SK-N-SH (cell line): Measurements from ENCODE around the gene MCM9. TPM values are rescaled to one million over a fixed set of nuclear protein-coding genes. Genes with fewer than 3 reads are reported as not detected.
A peak's percentile ranks its signal among the peaks of the same experiment; 100 is the strongest.

Source experiments
- CTCF ChIA-PET: fragments of 300-600, 350-600 bp; formaldehyde crosslinking; extraction: SDS; loops from one replicate; lab custom pipeline; 2021; lab: Yijun Ruan, JAX
- POLR2A ChIA-PET: fragments of 350-600 bp; sonication (Branson Sonifier 250); formaldehyde crosslinking; extraction: SDS; loops from one replicate; lab custom pipeline; 2020; ENCODE audit warnings: antibody characterized with exemption, inconsistent platforms; lab: Yijun Ruan, JAX
- DNase-seq: peaks from one replicate; pipeline ENCODE4 v3.0.0; 2012
- H2AFZ ChIP-seq: fragments of 200-600 bp; sonication (generic); 2 replicates; pipeline ENCODE4 v1.8.1; 2016; ENCODE audit warnings: antibody characterized with exemption, mild to moderate bottlenecking, low read depth
- H3F3A ChIP-seq: fragments of 200-600 bp; sonication (generic); replicated peaks from 2 replicates; pipeline ENCODE3; 2016; ENCODE audit warnings: antibody characterized with exemption, mild to moderate bottlenecking; ENCODE audit not compliant: insufficient read depth
- H3K27ac ChIP-seq, 2 experiments: fragments of 200-500 bp in 1 of 2; fragments of 200-600 bp in 1 of 2; sonication (Bioruptor generic) in 1 of 2; sonication (generic), shearing (Covaris generic) in 1 of 2; 2 replicates each; pipeline versions ENCODE4 v1.5.1 to v1.6.1; 2014 to 2016; ENCODE audit warnings: low read depth in 2 of 2, inconsistent platforms in 1 of 2, low read length in 1 of 2, mild to moderate bottlenecking in 1 of 2, mixed read lengths in 1 of 2
- H3K27me3 ChIP-seq: fragments of 200-600 bp; sonication (generic), shearing (Covaris generic); 2 replicates; pipeline ENCODE4 v1.6.1; 2016; ENCODE audit warnings: mixed run types; ENCODE audit not compliant: insufficient read depth
- H3K36me3 ChIP-seq, 2 experiments: fragments of 200-500 bp in 1 of 2; fragments of 200-600 bp in 1 of 2; sonication (Bioruptor generic) in 1 of 2; sonication (generic) in 1 of 2; replicated peaks in 1 of 2; 2 replicates each; pipeline versions ENCODE3 to v1.5.1; 2014 to 2016; ENCODE audit warnings: low read length in 1 of 2, mild to moderate bottlenecking in 1 of 2; ENCODE audit not compliant: insufficient read depth in 2 of 2, control insufficient read depth in 1 of 2
- H3K4me1 ChIP-seq, 2 experiments: fragments of 200-500 bp in 1 of 2; fragments of 200-600 bp in 1 of 2; sonication (Bioruptor generic) in 1 of 2; sonication (generic), shearing (Covaris generic) in 1 of 2; 2 replicates each; pipeline versions ENCODE4 v1.5.1 to v1.6.1; 2014 to 2016; ENCODE audit warnings: low read depth in 1 of 2, low read length in 1 of 2, mixed run types in 1 of 2; ENCODE audit not compliant: insufficient read depth in 2 of 2, control insufficient read depth in 1 of 2
- H3K4me2 ChIP-seq: fragments of 200-600 bp; sonication (generic), shearing (Covaris generic); 2 replicates; pipeline ENCODE4 v1.6.1; 2017; ENCODE audit warnings: mixed run types
- H3K4me3 ChIP-seq, 2 experiments: fragments of 200-500 bp in 1 of 2; fragments of 200-600 bp in 1 of 2; sonication (Bioruptor generic) in 1 of 2; sonication (generic), shearing (Covaris generic) in 1 of 2; 2 replicates each; pipeline versions ENCODE4 v1.5.1 to v1.8.1; 2014 to 2016; ENCODE audit warnings: low read depth in 2 of 2, inconsistent platforms in 1 of 2, low read length in 1 of 2, mild to moderate bottlenecking in 1 of 2, mixed read lengths in 1 of 2, moderate library complexity in 1 of 2
- H3K79me2 ChIP-seq: fragments of 200-600 bp; sonication (generic); 2 replicates; pipeline ENCODE4 v1.8.1; 2017; ENCODE audit warnings: mild to moderate bottlenecking; ENCODE audit not compliant: insufficient read depth
- H3K9ac ChIP-seq: fragments of 200-600 bp; sonication (generic); 2 replicates; pipeline ENCODE4 v1.6.1; 2017; ENCODE audit warnings: mixed run types
- H3K9me2 ChIP-seq: fragments of 200-600 bp; sonication (generic); 2 replicates; pipeline ENCODE4 v1.6.1; 2017; ENCODE audit warnings: mixed run types
- H3K9me3 ChIP-seq: fragments of 200-600 bp; sonication (generic); 2 replicates; pipeline ENCODE4 v1.6.1; 2017; ENCODE audit warnings: mixed run types, mild to moderate bottlenecking, moderate library complexity
- H4K20me1 ChIP-seq: fragments of 200-600 bp; sonication (generic); 2 replicates; pipeline ENCODE4 v1.6.1; 2017; ENCODE audit warnings: mild to moderate bottlenecking, mixed run types; ENCODE audit not compliant: insufficient read depth
- CHD2 ChIP-seq: fragments of 150-350 bp; IDR thresholded peaks from 2 replicates; pipeline ENCODE4 v1.6.1; 2018; ENCODE audit warnings: low read length; ENCODE audit not compliant: partially characterized antibody
- ELF1 ChIP-seq: IDR thresholded peaks from 2 replicates; pipeline ENCODE4 v1.4.0; 2012
- EP300 ChIP-seq, 2 experiments: IDR thresholded peaks; 2 replicates each; pipeline versions ENCODE4 v1.4.0 to v1.6.1; 2012; ENCODE audit warnings: borderline replicate concordance in 1 of 2, low read depth in 1 of 2, low read length in 1 of 2
- GABPA ChIP-seq: IDR thresholded peaks from 2 replicates; pipeline ENCODE4 v1.4.0; 2012; ENCODE audit warnings: low read depth, mild to moderate bottlenecking
- MXI1 ChIP-seq: IDR thresholded peaks from 2 replicates; pipeline ENCODE4 v1.6.1; 2012; ENCODE audit warnings: mild to moderate bottlenecking, low read depth, low read length, improper control_type of control experiment
- NRF1 ChIP-seq: IDR thresholded peaks from 2 replicates; pipeline ENCODE4 v1.6.1; 2012; ENCODE audit warnings: low read depth, mild to moderate bottlenecking, low read length
- RAD21 ChIP-seq: IDR thresholded peaks from 2 replicates; pipeline ENCODE4 v1.6.1; 2012; ENCODE audit warnings: mild to moderate bottlenecking, low read length
- RXRA ChIP-seq: IDR thresholded peaks from 2 replicates; pipeline ENCODE4 v1.4.0; 2012; ENCODE audit warnings: low read depth, mild to moderate bottlenecking, borderline replicate concordance
- SMC3 ChIP-seq: IDR thresholded peaks from 2 replicates; pipeline ENCODE4 v1.6.1; 2012; ENCODE audit warnings: low read depth, low read length, improper control_type of control experiment
- TAF1 ChIP-seq: IDR thresholded peaks from 2 replicates; pipeline ENCODE4 v1.6.1; 2012; ENCODE audit warnings: low read depth, mild to moderate bottlenecking, low read length, moderate library complexity, borderline replicate concordance
- TCF12 ChIP-seq: IDR thresholded peaks from 2 replicates; pipeline ENCODE4 v1.4.0; 2012
- WGBS: methylation state at CpG from one replicate; pipeline ENCODE4 v1.1.6; 2017; ENCODE audit warnings: low lambda C conversion rate; 5-methylcytosine and 5-hydroxymethylcytosine counted together
- polyA plus RNA-seq, 3 experiments: library from polyadenylated mRNA; depleted of rRNA; stranded (reverse); fragments of >200 nt; gene quantifications; 2 replicates each; pipeline ENCODE4 v1.2.3, GENCODE V29; 2012
- TF ChIP-seq, protein P1 (sequence below): IDR thresholded peaks from 2 replicates; pipeline ENCODE4 v1.4.0; 2012; ENCODE audit warnings: low read depth, borderline replicate concordance
- TF ChIP-seq, protein P2 (sequence below): fragments of 150-350 bp; IDR thresholded peaks from 2 replicates; pipeline ENCODE4 v1.6.1; 2016; ENCODE audit warnings: mild to moderate bottlenecking, low read depth, low read length
- TF ChIP-seq, protein P3 (sequence below): IDR thresholded peaks from 2 replicates; pipeline ENCODE4; 2012
- TF ChIP-seq, protein P4 (sequence below): fragments of 200-600 bp; sonication (generic); IDR thresholded peaks from 2 replicates; pipeline ENCODE4 v1.6.1; 2017; ENCODE audit warnings: antibody characterized with exemption, mild to moderate bottlenecking, moderate library complexity
- TF ChIP-seq, protein P5 (sequence below): IDR thresholded peaks from 2 replicates; pipeline ENCODE4 v1.4.0; 2012; ENCODE audit warnings: low read depth

Gene MCM9
- polyA plus RNA-seq, 1 of the 3 experiments (the other 2 are of a cell fraction) = 1.7 TPM

DNA sequence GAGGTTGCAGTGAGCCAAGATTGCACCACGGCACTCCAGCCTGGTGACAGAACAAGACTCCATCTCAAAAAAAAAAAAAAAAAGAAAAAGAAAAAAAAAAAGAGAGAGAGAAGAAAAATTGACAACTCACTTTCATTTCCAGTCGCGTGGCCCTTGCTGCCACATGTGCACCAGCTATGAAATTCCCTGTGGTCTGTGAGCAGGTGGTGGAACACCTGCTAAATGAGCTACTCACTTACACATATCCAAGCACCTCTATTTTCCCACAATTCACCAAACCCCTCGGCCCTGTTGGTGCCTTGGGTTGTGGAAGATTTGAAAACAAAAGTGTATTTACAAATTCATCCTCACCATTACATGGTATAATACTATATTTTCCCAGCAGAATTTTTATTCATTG, 146.3 kb downstream of the MCM9 start:
- no peak for DNase-seq
- no peak overlapping the region for H2AFZ ChIP-seq
- H4K20me1 ChIP-seq = no peaks in the 10 kb centered on the region
- H3K9ac ChIP-seq = no peak overlapping the region
- POLR2A ChIA-PET = no interaction called here
- H3K79me2 ChIP-seq = no peaks in the 10 kb centered on the region
- WGBS = 75% methylated on average over 4 of the region's 4 CpGs
- H3K27me3 ChIP-seq = no peaks in the 10 kb centered on the region
- H3K36me3 ChIP-seq = no peaks in the 10 kb centered on the region
- H3K27ac ChIP-seq = no peak overlapping the region
- no peak overlapping the region for H3K4me3 ChIP-seq
- no peaks in the 10 kb centered on the region for H3K9me3 ChIP-seq
- CTCF ChIA-PET = interaction anchor here (6.4 kb wide), 1 partner anchor 12 kb away, joined by 41 read pairs; no protein-coding TSS in a partner anchor
- H3K4me2 ChIP-seq = no peak overlapping the region
- no peaks in the 10 kb centered on the region for H3F3A ChIP-seq
- TF ChIP-seq NRF1 (no peak), ELF1 (no peak), RAD21 (no peak), TAF1 (no peak), EP300 (IDR thresholded peaks at IDR 0.05; ENCODE audit: borderline replicate concordance in 1 of 2, low read depth in 1 of 2, low read length in 1 of 2) (no peak), MXI1 (no peak), GABPA (no peak), CHD2 (no peak)
- TF ChIP-seq, protein P1, sequence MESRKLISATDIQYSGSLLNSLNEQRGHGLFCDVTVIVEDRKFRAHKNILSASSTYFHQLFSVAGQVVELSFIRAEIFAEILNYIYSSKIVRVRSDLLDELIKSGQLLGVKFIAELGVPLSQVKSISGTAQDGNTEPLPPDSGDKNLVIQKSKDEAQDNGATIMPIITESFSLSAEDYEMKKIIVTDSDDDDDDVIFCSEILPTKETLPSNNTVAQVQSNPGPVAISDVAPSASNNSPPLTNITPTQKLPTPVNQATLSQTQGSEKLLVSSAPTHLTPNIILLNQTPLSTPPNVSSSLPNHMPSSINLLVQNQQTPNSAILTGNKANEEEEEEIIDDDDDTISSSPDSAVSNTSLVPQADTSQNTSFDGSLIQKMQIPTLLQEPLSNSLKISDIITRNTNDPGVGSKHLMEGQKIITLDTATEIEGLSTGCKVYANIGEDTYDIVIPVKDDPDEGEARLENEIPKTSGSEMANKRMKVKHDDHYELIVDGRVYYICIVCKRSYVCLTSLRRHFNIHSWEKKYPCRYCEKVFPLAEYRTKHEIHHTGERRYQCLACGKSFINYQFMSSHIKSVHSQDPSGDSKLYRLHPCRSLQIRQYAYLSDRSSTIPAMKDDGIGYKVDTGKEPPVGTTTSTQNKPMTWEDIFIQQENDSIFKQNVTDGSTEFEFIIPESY = no peak
- no peaks in the 10 kb centered on the region for H3K9me2 ChIP-seq
- H3K4me1 ChIP-seq = peaks cover 0 to 7% of the 10 kb centered on the region in 2 experiments; a peak in 3 of 4 replicates

DNA sequence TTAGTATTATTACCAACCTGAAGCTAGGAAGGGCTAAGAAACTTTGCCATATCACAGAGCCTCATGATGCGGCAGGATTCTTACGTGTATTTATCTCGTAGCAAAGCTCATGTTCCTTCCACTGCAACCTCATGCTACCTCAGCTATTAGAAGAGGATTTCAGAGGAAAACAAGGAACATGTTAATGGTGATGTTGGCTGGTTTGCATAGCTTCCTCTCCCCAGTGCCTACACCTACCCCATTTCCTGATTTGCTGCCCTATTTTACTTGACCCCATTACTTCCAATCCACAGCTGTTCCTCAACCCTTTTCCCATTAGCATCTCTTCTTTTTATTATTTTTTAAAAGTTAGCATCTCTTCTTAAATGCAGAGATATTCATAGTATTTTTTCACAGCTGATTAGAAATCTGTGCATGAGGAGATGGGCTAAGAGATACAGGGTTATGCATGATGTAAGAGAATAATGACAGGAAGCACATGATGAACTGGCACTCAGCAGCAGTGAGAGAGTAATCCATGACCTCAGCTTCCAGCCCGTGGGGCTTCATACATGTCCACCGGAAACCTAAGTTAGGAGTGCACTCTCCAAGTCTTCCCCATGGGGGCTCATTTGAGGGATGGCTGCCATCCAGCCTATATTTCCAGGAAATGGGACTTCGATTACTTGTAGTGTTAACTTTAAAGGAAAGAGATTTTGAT, 147.1 kb downstream of the MCM9 start:
- TF ChIP-seq TAF1 (no peak), SMC3 (no peak), ELF1 (no peak), RXRA (no peak), TCF12 (no peak)
- TF ChIP-seq, protein P2, sequence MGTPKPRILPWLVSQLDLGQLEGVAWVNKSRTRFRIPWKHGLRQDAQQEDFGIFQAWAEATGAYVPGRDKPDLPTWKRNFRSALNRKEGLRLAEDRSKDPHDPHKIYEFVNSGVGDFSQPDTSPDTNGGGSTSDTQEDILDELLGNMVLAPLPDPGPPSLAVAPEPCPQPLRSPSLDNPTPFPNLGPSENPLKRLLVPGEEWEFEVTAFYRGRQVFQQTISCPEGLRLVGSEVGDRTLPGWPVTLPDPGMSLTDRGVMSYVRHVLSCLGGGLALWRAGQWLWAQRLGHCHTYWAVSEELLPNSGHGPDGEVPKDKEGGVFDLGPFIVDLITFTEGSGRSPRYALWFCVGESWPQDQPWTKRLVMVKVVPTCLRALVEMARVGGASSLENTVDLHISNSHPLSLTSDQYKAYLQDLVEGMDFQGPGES = no peak
- TF ChIP-seq, protein P3, sequence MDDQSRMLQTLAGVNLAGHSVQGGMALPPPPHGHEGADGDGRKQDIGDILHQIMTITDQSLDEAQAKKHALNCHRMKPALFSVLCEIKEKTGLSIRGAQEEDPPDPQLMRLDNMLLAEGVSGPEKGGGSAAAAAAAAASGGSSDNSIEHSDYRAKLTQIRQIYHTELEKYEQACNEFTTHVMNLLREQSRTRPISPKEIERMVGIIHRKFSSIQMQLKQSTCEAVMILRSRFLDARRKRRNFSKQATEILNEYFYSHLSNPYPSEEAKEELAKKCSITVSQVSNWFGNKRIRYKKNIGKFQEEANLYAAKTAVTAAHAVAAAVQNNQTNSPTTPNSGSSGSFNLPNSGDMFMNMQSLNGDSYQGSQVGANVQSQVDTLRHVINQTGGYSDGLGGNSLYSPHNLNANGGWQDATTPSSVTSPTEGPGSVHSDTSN = no peak
- TF ChIP-seq, protein P1 = no peak
- TF ChIP-seq, protein P4, sequence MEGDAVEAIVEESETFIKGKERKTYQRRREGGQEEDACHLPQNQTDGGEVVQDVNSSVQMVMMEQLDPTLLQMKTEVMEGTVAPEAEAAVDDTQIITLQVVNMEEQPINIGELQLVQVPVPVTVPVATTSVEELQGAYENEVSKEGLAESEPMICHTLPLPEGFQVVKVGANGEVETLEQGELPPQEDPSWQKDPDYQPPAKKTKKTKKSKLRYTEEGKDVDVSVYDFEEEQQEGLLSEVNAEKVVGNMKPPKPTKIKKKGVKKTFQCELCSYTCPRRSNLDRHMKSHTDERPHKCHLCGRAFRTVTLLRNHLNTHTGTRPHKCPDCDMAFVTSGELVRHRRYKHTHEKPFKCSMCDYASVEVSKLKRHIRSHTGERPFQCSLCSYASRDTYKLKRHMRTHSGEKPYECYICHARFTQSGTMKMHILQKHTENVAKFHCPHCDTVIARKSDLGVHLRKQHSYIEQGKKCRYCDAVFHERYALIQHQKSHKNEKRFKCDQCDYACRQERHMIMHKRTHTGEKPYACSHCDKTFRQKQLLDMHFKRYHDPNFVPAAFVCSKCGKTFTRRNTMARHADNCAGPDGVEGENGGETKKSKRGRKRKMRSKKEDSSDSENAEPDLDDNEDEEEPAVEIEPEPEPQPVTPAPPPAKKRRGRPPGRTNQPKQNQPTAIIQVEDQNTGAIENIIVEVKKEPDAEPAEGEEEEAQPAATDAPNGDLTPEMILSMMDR = no peak
- TF ChIP-seq, protein P5, sequence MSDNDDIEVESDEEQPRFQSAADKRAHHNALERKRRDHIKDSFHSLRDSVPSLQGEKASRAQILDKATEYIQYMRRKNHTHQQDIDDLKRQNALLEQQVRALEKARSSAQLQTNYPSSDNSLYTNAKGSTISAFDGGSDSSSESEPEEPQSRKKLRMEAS = no peak

More for the DNA sequence above, 147.1 kb downstream of the MCM9 start:
- H3K27ac ChIP-seq = no peak overlapping the region
- no peaks in the 10 kb centered on the region for H4K20me1 ChIP-seq
- H3K36me3 ChIP-seq = no peaks in the 10 kb centered on the region
- no peaks in the 10 kb centered on the region for H3K79me2 ChIP-seq
- DNase-seq = no peak
- 78% methylated on average over 6 of the region's 6 CpGs for WGBS
- no peak overlapping the region for H3K4me3 ChIP-seq
- ChIA-PET CTCF (interaction anchor here (0.7 to 6.4 kb wide), 4 partner anchors 13 to 322 kb away, joined by 3 to 41 read pairs (median 5); no protein-coding TSS in a partner anchor), POLR2A (no interaction called here)
- H3K4me1 ChIP-seq = peaks cover 0 to 13% of the 10 kb centered on the region in 2 experiments; a peak in 3 of 4 replicates
- H3K9ac ChIP-seq = no peak overlapping the region
- H3K9me2 ChIP-seq = no peaks in the 10 kb centered on the region
- no peaks in the 10 kb centered on the region for H3F3A ChIP-seq
- no peak overlapping the region for H3K4me2 ChIP-seq
- H3K9me3 ChIP-seq = no peaks in the 10 kb centered on the region
- H3K27me3 ChIP-seq = no peaks in the 10 kb centered on the region
- H2AFZ ChIP-seq = 0 out of 2 replicates have a peak overlapping the region, but pooled peaks have one; percentile 42
